ENCODE results near the gene CACNG8.
"Not testable (repeated sequence)": the region's sequence is repeated elsewhere in the genome, so short reads cannot be mapped to it uniquely, and the experiment has no call there.

The CACNG8 gene

DNA sequence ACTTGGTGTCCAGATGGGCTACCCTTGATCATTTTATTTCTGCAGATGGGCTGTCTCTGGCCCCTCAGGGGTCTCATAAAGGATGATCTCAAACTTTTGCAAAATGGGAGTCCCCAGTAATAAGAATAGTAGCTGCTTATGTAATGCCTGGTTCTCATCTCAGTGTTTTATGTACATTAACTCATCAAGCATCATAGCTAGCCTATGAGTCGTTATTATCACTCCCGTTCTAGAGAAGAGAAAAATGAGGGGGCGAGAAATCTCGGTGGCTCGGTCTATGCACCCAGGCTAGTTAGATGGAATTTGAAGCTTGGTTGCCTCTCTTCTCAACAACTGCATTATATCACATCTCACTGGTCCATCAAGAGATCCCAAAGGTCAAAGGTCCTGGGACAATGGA is 32.1 kb downstream of the CACNG8 start:
- no peak for DNase-seq

DNA sequence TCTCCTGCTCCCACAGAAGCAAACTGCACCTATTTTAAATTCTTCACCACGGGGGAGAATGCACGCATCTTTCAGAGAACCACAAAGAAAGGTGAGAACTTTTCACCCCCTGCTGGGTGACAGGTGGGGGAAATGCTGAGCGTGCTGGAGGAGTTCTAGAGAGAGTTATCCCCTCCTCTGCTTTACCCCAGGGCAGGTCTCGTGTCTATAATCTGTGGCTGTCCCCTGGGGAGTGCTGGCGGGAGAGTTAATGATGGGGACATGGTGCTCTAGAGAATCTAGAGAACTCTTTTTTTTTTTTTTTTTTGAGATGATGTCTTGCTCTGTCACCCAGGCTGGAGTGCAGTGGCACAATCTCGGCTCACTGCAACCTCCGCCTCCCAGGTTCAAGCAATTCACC is 35.5 kb downstream of the CACNG8 start:
- DNase-seq, result no peak

DNA sequence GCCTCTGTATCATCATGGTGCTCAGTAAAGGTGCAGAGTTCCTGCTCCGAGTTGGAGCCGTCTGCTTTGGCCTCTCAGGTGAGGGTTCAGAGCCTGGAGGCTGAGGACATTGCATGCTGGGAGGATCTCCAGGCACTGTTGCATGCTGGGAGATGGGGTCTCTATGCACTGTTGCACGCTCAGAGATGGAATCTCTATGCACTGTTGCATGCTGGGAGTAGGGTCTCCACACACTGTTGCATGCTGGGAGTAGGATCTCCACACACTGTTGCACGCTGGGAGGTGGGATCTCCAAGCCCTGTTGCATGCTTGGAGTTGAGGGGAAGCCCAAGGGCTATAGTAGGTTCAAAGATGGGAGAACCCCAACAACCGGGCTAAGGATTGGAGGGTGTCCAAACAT is 37.0 kb downstream of the CACNG8 start:
- no peak for DNase-seq

DNA sequence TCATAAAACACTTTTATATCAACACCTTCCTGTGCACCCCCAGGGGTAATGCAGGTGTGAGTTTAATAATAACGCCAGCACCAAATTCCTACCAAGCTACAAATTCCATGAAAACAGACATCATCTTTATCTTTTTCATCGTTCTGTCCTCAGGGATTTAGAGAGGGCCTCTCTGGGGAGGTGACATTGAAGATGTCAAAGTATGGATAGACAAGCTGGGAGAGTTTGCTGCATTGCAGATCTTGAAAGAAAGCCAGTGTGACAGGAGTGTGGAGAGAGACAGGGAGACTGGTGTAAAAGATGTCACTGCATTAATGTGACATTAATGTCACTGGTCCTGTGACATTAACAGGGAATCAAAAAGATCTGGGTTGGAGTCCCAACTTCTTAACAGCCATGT is 38.8 kb downstream of the CACNG8 start:
- DNase-seq, result no peak

DNA sequence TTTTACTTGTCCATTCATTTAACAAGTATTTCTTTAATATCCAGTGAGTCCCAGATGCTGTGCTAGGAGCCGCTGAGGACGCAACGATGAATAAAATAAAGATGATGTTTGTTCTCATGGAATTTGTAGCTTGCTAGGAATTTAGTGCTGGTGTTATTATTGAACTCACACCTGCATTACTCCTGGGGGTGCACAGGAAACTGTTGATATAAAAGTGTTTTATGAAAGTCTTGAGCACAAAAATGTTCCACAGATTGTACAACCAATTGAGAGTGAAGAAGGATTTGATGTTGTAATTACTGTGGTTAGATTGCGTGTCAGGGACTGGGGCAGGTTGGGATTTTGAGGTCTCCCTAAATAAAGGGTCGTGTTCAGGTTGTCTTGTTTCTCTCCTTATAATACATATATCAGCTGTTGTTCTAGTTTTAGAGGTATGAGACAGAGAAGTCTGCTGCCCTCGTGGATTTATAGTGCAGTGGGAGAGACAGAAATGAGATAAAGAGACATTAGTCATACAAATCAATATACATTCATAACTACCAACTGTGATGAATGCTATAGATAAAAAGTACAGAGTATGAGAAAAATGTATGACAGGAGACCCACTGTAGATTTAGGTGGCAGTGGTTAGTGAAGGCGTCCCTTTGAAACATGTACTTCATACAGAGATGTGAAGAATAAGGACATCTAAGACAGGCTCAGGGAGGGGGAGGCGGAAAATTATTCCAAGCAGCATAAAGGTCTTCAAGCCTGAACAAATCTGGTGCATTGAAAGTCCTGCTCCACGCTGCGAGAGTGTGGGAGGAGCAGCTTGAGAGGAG is 40.0 kb downstream of the CACNG8 start:
- no peak for DNase-seq

DNA sequence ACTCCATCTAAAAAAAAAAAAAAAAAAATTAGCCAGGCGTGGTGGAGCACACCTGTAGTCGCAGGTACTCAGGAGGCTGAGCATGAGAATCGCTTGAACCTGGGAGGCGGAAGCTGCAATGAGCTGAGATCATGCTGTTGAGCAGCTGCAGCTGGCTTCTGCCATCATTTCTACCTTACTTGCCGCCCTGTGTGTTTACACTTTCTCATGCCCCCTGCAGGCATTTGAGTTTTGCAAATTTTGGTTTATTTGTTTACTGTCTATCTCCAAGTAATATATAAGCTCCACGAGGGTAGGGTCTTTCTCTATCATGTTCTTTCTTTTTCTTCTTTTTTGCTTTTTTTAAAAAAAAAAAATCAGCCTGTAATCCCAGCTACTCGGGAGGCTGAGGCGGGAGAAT is 46.7 kb downstream of the CACNG8 start:
- DNase-seq, result no peak

DNA sequence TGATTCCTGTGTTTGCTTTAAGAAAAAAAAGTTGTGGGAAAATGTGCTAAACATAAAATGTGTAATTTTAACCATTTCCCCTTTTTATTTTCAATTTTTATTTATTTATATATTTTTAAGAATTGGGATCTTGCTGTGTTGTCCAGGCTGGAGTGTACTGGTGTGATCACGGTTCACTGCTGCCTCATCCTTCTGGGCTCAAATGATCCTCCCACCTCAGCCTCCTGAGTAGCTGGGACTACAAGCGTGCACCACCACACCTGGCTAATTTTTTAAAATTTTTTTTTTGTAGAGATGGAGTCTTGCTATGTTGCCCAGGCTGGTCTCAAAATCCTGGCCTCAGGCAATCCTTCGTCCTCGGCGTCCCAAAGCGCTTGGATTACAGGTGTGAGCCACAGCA is 47.7 kb downstream of the CACNG8 start:
- DNase-seq, result no peak

DNA sequence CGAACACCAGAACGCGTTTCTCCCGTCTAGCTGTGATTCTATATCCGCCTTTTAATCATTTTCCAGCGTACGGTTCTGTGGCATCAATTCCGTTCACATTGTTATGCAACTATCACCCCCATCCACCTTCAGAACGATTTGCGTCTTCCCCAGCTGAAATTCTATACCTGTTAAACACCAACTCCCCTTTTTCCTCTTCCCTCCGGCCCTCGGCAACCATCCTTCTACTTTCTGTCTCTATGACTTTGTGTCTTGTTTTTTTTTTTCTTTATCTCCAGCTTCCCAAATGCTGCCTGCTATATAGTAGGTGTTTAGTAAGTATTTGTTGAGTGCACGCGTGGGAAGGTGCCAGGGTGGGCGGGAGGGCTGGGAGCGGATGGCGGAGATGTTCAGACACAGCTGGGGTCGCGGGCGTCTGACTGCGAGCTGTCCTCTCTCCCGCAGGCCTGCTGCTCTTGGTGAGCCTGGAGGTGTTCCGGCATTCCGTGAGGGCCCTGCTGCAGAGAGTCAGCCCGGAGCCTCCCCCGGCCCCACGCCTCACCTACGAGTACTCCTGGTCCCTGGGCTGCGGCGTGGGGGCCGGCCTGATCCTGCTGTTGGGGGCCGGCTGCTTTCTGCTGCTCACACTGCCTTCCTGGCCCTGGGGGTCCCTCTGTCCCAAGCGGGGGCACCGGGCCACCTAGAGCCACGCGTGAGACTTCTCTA is 48.9 kb downstream of the CACNG8 start:
- DNase-seq, result no peak

DNA sequence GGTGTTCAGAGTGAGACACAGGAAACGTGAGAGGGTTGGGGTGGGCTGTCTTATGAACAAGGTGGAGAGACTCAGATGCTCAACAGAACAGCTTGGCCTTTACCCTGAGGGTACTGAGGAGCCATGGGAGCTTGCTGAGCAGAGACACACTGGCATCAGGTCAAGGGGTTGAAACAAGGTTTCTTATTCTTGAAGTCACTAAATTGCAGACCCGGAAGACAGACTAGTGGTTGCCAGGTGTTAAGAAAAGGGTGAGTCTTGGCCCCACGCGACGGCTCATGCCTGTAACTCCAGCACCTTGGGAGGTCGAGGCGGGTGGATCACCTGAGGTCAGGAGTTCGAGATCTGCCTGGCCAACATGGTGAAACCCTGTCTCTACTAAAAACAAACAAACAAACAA is 51.1 kb downstream of the CACNG8 start:
- DNase-seq, result no peak

DNA sequence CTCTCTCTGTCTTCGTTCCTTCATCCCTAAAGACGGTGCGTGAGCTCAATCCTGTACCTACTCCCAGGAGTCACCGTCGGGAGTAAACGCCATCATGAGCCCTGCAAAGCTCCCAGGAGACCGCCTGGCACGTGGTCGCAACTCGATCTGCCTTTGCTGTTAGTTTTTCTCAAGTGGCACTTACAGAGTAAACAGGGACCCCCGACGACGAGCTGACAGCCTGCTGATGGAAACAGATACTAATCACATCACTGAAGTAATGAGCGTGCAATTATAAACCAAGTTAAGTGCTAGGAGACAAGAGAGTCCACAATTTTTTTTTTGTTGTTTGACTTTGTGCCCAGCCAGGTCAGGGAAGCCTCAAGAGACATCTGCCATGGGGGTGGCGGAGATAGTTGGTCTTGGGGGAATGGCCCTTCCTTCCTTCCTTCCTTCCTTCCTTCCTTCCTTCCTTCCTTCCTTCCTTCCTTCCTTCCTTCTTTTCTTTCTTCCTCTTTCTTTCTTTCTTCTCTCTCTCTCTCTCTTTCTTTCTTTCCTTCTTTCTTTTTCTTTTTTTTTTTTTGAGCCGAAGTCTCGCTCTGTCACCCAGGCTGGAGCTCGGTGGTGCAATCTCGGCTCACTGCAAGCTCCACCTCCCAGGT is 52.3 kb downstream of the CACNG8 start:
- no peak for DNase-seq

DNA sequence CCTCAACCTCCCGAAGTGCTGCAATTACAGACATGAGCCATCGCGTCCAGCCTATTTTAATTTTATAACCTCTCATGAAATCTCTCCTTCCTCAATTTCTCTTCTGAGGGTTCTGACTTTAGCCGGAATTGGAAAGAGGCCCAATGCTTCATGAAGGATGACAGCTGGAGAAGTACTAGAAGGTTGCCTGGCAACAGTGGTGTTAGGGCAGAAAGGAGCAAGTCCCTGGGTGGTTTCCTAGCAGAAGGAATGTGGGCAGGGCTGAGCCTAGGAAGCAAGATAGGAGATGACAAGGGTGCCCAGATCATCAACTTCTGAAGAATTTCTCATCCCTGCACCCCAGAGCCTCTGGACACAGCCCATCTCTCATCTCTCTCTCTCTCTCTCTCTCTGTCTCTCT is 54.5 kb downstream of the CACNG8 start:
- peak; percentile 2 for DNase-seq

DNA sequence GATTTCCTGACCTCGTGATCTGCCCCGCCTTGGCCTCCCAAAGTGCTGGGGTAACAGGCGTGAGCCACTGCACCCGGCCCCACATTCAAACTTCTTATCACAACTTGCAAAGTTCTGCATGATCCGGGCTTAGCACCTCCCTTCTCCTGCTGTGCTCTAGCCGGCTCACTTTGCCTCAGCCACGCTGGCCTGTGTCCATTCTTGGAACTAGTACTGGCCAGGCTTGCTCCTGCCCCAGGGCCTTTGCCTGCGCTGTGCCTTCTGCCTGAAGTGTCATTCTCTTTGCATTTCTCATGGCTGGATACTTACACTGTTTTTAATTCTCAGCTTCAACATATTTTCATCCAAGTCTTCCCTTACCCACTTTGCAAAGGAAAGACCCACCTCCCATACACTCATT is 58.6 kb downstream of the CACNG8 start:
- DNase-seq, result no peak

DNA sequence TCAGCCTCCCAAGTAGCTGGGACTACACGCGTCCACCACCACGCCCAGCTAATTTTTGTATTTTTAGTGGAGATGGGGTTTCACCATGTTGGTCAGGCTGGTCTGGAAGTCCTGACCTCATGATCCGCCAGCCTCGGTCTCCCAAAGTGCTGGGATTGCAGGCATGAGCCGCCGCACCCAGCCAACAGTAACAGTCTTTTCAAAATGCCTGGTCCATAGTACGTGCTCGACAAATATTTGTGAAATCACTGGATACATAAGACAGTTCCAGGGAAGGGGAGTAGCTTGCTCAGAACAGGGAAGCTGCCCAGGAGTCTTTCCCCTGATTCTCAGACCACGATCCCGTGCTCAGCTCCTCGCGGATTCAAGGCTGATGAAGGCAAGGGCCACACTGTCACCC is 59.2 kb downstream of the CACNG8 start:
- DNase-seq, result no peak

DNA sequence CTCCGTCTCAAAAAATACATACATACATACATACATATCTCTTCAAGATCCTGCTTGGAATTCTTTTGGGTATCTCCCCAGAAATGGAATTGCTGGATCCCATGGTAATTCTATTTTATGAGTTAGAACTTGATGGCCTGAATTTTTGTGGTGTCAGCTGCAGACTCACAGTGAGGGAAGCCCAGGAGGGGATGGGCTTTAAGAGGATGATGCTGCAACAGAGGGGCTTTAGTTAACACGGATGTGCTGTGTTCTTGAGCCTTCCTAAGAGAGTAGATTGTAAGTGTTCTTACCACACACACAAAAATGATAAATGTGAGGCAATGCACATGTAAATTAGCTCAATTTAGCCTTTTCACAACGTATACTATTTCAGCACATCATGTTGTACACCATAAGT is 60.5 kb downstream of the CACNG8 start:
- no peak for DNase-seq

DNA sequence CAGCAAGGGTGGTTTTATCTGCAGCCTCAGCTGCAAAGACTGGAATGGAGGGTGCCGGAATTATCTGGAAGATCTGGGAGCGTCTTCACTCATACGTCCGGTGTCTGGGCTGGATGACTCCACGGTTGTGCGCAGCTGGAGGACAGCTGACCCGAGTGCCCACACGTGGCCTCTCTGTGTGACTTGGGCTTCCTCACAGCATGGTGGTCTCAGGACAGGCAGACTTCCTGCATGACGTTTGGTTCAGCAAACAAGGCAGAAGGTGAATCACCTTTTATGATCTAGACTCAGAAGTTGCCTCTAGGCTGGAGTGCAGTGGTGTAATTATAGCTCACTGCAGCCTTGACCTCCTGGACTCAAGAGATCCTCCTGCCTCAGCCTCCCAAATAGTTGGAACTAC is 61.9 kb downstream of the CACNG8 start:
- no peak for DNase-seq

DNA sequence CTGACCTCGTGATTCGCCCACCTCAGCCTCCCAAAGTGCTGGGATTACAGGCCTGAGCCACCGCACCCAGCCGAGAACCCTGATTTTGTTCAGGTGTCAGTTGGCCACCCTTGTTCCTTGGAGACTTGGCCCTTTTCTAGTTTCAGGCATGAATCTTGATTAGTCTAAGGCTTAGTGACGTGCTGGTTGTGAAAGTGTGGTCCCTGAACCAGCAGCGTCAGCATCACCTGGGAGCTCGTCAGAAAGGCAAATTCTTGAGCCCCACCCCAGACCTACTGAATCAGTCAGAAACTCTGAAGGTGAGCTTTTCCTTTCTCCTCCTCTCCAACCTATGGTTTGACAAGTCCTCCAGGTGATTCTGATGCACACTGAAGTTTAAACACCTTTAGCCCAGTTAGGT is 63.9 kb downstream of the CACNG8 start:
- no peak for DNase-seq

DNA sequence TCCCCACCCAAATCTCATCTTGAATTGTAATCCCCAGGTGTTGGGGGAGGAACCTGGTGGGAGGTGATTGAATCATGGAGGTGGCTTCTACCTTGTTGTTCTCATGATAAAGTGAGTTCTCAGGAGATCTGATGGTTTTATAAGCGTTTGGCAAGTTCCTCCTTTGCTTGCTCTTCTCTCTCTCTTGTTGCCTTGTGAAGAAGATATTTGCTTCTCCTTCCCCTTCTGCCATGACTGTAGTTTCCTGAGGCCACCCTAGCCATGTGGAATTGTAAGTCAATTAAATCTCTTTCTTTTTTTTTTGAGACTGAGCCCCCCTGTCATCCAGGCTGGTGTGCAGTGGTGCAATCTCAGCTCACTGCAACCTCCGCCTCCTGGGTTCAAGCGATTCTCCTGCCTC is 66.6 kb downstream of the CACNG8 start:
- DNase-seq, result no peak

DNA sequence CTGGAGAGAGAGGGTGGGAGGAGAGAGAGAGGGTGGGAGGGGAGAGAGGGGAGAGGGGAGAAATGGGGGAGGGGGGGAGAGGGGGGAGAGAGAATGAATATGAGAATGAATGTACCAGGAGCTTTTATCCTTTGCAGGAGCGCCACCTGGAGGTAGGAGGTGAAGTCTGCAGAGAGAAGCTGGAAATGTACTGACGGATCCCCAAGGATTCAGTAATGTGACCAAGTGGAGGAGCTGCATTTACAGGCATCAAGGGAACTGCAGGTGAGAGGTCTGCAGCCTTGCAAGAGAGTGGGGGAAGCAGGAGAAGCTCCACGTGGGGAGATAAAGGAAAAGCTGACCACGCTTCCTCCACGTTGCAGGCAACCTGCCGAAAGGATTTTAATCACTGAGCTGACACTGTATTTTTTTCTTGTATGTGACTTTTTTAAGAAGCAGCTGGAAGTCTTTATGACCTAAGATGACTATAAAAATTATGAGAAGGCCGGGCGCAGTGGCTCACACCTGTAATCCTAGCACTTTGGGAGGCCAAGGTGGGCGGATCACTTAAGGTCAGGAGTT is 67.3 kb downstream of the CACNG8 start:
- peak; percentile 3 for DNase-seq

DNA sequence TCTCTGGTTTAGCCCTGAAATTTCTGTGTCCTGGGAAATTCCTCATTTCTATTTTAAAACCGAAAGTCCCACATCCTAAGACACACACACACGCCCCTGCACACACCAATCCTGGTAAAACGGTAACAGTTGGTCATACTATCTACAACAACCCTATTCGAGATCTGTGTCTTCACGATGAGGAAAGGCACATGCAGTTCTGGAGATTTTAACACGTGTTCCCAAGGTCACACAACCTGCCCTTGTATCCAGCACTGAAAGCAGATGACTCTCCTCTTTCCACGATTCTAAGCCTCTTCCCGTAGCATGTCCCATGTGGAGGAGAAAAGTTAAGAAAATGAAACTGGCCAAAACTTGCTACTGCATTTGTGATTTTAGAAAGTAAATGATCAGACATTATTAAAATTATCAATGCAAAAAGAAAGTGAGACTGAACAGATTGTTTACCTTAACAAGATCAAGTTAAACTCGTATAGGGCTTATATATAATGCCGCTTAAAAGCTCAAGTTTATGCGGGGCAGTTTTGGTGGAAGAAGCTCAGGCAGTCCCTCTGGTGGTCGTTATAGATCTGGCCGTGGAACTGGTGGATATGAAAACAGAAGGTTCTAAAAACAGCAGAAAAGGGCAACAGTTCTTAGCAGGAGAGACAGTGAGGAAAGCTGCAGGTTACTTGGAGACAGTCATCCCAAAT is 68.3 kb downstream of the CACNG8 start:
- no peak for DNase-seq

DNA sequence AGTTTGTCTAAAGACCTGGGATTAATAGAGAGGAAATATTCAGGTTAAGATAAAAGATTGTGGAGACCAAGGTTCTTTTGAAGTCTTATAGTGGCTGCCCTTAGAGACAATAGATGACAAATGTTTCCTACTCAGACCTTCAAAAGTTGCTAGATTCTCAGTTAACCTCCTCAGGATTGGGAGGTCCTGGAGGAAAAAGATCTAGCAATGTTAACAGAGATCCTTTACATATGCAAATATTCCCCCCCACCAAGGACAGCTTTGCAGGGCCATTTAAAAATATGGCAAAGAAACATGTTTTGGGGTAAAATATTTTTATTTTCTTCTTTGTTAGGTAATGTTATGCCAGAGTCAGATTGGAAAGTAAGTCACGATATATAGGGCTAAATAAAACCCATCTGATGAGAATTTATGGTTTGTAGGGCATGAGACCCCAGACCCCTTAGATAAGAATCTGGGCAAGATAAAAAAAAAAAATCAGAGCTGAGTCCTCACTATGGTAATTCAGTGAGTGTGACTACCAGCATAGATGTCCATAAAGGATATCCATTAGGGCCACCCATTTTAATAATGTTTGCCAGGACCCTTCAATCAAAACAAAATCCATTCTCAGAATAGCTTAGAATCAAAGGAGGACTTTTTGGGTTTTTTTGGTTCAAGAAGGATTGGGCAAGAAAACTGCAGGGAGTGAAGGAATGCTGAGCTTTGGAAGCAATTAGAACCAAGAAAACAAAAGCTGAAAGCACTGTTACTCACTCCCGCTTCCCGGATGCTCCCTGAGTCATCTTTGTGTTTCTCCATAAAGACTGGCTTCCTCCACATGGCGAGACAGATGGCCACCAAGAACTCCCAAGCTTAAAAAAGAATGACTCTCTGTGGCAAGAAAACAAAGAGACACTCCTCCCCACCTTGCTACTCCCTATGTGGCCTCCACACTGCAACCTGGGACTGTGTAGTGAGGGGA is 72.8 kb downstream of the CACNG8 start:
- no peak for DNase-seq

DNA sequence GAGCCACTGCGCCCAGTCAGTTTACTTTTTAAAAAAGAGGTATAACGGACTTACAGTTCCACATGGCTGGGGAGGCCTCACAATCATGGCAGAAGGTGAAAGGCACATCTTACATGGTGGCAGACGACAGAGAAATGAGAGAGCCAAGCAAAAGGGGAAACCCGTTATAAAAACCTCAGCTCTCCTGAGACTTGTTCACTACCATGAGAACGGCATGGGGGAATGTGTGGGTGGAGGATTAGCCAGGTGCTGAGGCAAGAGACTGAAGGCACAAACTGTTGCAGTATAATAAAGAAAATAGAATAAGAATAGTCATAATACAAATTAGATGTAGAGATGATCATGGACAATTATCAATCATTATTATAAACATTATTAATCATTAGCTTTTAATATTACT is 73.8 kb downstream of the CACNG8 start:
- DNase-seq, result not testable (repeated sequence)

Measured in NCI-H2029 (cell line).